Measurements from ENCODE around the gene EPC1.

DNA sequence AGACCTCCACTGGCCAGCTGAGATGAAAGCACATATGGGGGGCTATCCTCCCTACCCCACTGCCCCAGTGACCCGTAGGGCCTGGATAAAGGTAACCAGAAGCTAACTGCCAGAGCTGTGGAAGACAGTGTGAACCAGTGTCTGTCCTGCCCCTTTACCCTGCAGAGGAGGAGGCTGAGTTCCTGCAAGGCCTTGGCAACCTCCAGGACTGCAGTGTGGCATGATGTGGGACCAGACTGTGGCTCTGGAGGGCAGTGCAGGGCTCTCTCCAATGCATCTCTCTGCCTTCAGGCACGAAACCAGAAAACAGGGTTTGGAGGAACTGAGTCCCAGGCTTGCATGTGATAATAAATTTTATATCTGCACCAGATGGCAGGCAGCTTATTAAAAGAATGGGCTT is 93.1 kb downstream of the EPC1 start:
- TF ChIP-seq, protein P1, sequence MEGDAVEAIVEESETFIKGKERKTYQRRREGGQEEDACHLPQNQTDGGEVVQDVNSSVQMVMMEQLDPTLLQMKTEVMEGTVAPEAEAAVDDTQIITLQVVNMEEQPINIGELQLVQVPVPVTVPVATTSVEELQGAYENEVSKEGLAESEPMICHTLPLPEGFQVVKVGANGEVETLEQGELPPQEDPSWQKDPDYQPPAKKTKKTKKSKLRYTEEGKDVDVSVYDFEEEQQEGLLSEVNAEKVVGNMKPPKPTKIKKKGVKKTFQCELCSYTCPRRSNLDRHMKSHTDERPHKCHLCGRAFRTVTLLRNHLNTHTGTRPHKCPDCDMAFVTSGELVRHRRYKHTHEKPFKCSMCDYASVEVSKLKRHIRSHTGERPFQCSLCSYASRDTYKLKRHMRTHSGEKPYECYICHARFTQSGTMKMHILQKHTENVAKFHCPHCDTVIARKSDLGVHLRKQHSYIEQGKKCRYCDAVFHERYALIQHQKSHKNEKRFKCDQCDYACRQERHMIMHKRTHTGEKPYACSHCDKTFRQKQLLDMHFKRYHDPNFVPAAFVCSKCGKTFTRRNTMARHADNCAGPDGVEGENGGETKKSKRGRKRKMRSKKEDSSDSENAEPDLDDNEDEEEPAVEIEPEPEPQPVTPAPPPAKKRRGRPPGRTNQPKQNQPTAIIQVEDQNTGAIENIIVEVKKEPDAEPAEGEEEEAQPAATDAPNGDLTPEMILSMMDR (IDR thresholded peaks at IDR 0.05 in 4 of 5, conservative IDR thresholded peaks at IDR 0.05 in 1 of 5), result no peak
- TF ChIP-seq POLR2A (IDR thresholded peaks at IDR 0.05), result no peak

Measured in gastrocnemius medialis (tissue), 4 donors.